OCI-LY3 (cell line): ENCODE measurements around the gene PPT2.
"Not testable (repeated sequence)": the region's sequence is repeated elsewhere in the genome, so short reads cannot be mapped to it uniquely, and the experiment has no call there.

Experiments
- CTCF ChIP-seq: fragments of 200-600, 300-600 bp; sonication (generic); IDR thresholded peaks from 2 replicates; pipeline ENCODE4 v1.5.1; 2014; ENCODE audit warnings: antibody characterized with exemption, low read length, low read depth
- EZH2phosphoT487 ChIP-seq: fragments of 200-600 bp; shearing (Covaris generic); IDR thresholded peaks from 2 replicates; pipeline ENCODE4 v1.6.1; 2018; ENCODE audit warnings: antibody characterized with exemption, mixed run types, low read depth

GRCh38 chr6:32187725-32188380 is 33.9 kb downstream of the PPT2 start:
- TF ChIP-seq CTCF, EZH2phosphoT487: not testable (repeated sequence)
